ENCODE results near the gene SIAH1. TPM values are rescaled to one million over a fixed set of nuclear protein-coding genes. Genes with fewer than 3 reads are reported as not detected.

Gene SIAH1
- polyA plus RNA-seq, 1 donor (not counting 4 experiments of a cell fraction or from before 2014, with no cell fraction given), result 19.0 TPM

DNA sequence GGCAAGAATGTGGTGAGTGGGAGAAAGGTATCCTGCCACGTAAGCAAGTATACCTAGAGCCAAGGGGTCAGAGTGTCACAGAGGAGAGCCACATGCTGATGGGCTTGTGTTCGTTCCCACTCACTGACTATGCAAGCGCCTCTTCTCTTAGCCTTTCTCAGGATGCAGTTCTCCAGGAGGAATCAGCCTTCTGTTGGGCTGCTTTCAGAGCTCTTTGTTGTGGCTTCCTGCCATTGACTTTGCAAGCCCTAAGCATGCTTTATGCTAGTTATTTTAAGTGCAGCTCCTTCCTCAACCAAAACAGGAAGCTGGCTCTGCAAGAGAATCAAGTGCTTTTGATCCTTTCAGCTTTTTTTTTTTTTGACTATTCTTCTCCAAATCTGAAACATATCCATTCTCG lies 66.6 kb downstream of the SIAH1 start:
- Histone ChIP-seq H4K20me1 (ENCODE audit: control insufficient read depth, extremely low read depth, insufficient read depth, low read length) (no peaks in the 10 kb centered on the region), H3K4me3 (ENCODE audit: control insufficient read depth in 2 of 3, extremely low read depth in 1 of 3, insufficient read depth in 2 of 3, low read depth in 1 of 3, low read length in 3 of 3) (no peak overlapping the region), H3K27ac (ENCODE audit: control insufficient read depth, insufficient read depth, low read length) (no peak overlapping the region), H3K79me2 (ENCODE audit: control insufficient read depth, insufficient read depth, low read length) (no peaks in the 10 kb centered on the region), H3K9ac (ENCODE audit: control insufficient read depth, extremely low read depth, insufficient read depth, low read length) (no peak overlapping the region), H2AFZ (ENCODE audit: control insufficient read depth, low read length) (no peak overlapping the region), H3K9me1 (ENCODE audit: control insufficient read depth, extremely low read depth, insufficient read depth, low read length) (no peaks in the 10 kb centered on the region), H3K9me3 (ENCODE audit: control insufficient read depth, low read depth, low read length) (no peaks in the 10 kb centered on the region), H3K36me3 (ENCODE audit: control insufficient read depth in 2 of 2, extremely low read depth in 1 of 2, insufficient read depth in 2 of 2, low read length in 2 of 2) (peaks cover 0 to 4% of the 10 kb centered on the region in 2 experiments), H3K4me2 (ENCODE audit: control insufficient read depth, extremely low read depth, insufficient read depth, low read depth, low read length) (no peak overlapping the region), H3K27me3 (ENCODE audit: control insufficient read depth, extremely low read depth, insufficient read depth, low read length) (no peaks in the 10 kb centered on the region), H3K4me1 (ENCODE audit: control insufficient read depth, extremely low read depth, insufficient read depth, low read length) (peaks cover 3% of the 10 kb centered on the region)
- TF ChIP-seq, protein P1, sequence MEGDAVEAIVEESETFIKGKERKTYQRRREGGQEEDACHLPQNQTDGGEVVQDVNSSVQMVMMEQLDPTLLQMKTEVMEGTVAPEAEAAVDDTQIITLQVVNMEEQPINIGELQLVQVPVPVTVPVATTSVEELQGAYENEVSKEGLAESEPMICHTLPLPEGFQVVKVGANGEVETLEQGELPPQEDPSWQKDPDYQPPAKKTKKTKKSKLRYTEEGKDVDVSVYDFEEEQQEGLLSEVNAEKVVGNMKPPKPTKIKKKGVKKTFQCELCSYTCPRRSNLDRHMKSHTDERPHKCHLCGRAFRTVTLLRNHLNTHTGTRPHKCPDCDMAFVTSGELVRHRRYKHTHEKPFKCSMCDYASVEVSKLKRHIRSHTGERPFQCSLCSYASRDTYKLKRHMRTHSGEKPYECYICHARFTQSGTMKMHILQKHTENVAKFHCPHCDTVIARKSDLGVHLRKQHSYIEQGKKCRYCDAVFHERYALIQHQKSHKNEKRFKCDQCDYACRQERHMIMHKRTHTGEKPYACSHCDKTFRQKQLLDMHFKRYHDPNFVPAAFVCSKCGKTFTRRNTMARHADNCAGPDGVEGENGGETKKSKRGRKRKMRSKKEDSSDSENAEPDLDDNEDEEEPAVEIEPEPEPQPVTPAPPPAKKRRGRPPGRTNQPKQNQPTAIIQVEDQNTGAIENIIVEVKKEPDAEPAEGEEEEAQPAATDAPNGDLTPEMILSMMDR (optimal IDR thresholded peaks at IDR 0.05 in 1 of 3, IDR thresholded peaks at IDR 0.05 in 1 of 3, conservative IDR thresholded peaks at IDR 0.05 in 1 of 3; ENCODE audit: extremely low read depth in 1 of 3, insufficient read depth in 2 of 3, low read length in 3 of 3), result no peak
- TF ChIP-seq EZH2 (IDR thresholded peaks at IDR 0.05; ENCODE audit: low read length), result no peak
- FAIRE-seq (no peak), DNase-seq (ENCODE audit: low read depth, low spot score) (no peak)
- dilution Hi-C loops (cut with MboI; ENCODE audit: extremely low pct_ligation_motif_present, low sequenced_read_pairs), result no loop called here

DNA sequence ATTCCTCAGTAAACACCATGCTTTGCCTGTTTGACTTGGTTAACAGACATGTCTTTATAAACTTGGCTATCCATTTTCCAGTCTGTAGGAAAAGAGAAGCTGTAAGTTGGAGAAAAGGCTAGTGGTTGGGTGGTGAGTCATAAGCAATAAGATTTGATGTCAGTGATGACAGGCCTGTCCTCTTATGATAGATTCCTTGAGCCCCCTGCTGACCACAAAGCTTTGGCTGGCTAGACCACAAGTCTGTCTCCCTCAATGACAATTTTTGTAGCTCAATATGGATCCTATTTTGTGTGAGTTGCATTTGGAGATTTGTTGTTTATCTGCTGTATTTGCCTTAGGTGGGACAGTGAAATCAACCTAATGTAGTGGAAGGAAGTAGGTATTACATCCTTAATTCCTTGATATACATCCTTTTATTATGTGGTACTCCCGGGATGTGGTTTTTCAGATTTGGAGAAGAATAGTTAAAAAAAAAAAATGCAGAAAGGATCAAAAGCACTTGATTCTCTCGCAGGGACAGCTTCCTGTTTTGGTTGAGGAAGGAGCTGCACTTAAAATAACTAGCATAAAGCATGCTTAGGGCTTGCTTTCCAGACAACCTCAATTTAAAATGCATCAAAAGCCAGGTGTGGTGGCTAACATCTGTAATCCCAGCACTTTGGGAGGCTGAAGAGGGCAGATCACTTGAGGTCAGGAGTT lies 67.4 kb downstream of the SIAH1 start:
- Histone ChIP-seq H2AFZ (ENCODE audit: control insufficient read depth, low read length) (no peak overlapping the region), H3K9me1 (ENCODE audit: control insufficient read depth, extremely low read depth, insufficient read depth, low read length) (no peaks in the 10 kb centered on the region), H3K79me2 (ENCODE audit: control insufficient read depth, insufficient read depth, low read length) (no peaks in the 10 kb centered on the region), H3K9ac (ENCODE audit: control insufficient read depth, extremely low read depth, insufficient read depth, low read length) (no peak overlapping the region), H3K27me3 (ENCODE audit: control insufficient read depth, extremely low read depth, insufficient read depth, low read length) (no peaks in the 10 kb centered on the region), H3K27ac (ENCODE audit: control insufficient read depth, insufficient read depth, low read length) (no peak overlapping the region), H3K36me3 (ENCODE audit: control insufficient read depth in 2 of 2, extremely low read depth in 1 of 2, insufficient read depth in 2 of 2, low read length in 2 of 2) (peaks cover 0 to 4% of the 10 kb centered on the region in 2 experiments), H3K4me1 (ENCODE audit: control insufficient read depth, extremely low read depth, insufficient read depth, low read length) (peaks cover 3% of the 10 kb centered on the region), H3K4me3 (ENCODE audit: control insufficient read depth in 2 of 3, extremely low read depth in 1 of 3, insufficient read depth in 2 of 3, low read depth in 1 of 3, low read length in 3 of 3) (no peak overlapping the region), H4K20me1 (ENCODE audit: control insufficient read depth, extremely low read depth, insufficient read depth, low read length) (no peaks in the 10 kb centered on the region), H3K9me3 (ENCODE audit: control insufficient read depth, low read depth, low read length) (no peaks in the 10 kb centered on the region), H3K4me2 (ENCODE audit: control insufficient read depth, extremely low read depth, insufficient read depth, low read depth, low read length) (no peak overlapping the region)
- no peak for FAIRE-seq
- dilution Hi-C loops (cut with MboI; ENCODE audit: extremely low pct_ligation_motif_present, low sequenced_read_pairs), result no loop called here
- no peak for DNase-seq (ENCODE audit: low read depth, low spot score)
- TF ChIP-seq, protein P1 (optimal IDR thresholded peaks at IDR 0.05 in 1 of 3, IDR thresholded peaks at IDR 0.05 in 1 of 3, conservative IDR thresholded peaks at IDR 0.05 in 1 of 3; ENCODE audit: extremely low read depth in 1 of 3, insufficient read depth in 2 of 3, low read length in 3 of 3), result peak in 2 of 3 experiments; percentile 1 to 15
- no peak for TF ChIP-seq EZH2 (IDR thresholded peaks at IDR 0.05; ENCODE audit: low read length)
